HG03064 (cell line): Measurements from ENCODE around the gene SETD3.
"Not testable (repeated sequence)": the region's sequence is repeated elsewhere in the genome, so short reads cannot be mapped to it uniquely, and the experiment has no call there.

ENCODE experiments used
- ATAC-seq: cut with Tn5 transposase; IDR thresholded peaks from one replicate; pipeline ENCODE4 v1.9.1; 2021; ENCODE audit warnings: low read depth; ENCODE audit not compliant: unreplicated experiment

The SETD3 gene

DNA sequence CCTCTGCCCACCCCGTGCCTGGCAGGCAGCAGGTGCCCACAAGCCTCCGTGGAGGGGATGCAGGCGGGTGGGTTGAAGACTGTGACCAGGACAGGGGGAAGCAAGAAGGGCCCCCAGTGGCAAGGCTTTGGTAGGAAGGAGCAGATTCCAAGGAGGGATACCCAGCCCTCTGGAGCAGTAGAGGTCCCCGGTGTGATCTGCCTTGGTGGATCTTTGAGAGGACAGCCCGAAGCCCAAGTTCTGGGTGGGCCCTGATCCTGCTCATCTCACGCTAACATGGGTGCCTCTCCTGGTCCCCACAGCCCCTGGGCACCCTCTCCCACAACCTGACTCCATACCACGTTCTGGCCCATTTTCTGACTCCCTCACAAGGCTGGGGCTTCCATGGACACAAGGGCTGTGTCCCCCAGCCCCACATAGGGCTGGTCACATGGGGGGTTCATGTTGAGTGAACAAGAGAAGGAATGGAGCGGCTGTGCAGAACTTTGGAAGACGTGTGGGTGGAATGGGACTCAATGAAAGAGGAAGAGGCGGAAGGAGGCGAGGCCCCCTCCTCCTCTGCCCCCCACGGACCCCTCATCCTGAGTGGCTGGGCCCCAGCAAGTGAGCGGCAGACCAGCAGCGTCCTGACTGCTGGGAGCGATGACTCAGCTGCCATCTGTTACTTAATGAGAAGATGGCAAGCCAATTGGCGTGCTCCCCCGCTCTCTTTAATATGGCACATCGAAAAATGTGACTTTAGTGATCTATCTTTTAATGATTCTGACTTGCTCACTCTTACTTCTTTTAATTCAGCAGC lies 131.6 kb downstream of the SETD3 start:
- no peak for ATAC-seq

DNA sequence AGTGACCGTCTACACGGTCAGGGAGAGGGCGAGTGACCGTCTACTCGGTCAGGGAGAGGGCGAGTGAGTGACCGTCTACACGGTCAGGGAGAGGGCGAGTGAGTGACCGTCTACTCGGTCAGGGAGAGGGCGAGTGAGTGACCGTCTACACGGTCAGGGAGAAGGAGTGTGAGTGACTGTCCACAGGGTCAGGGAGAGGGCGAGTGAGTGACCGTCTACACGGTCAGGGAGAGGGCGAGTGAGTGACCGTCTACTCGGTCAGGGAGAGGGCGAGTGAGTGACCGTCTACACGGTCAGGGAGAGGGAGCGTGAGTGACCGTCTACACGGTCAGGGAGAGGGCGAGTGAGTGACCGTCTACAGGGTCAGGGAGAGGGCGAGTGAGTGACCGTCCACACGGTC lies 132.4 kb downstream of the SETD3 start:
- ATAC-seq, result not testable (repeated sequence)
